HG03342 (cell line): ENCODE results near the gene ATP6V0E1.

Source experiments
- ATAC-seq: cut with Tn5 transposase; IDR thresholded peaks from one replicate; pipeline ENCODE4 v1.9.1; 2021; ENCODE audit warnings: mild to moderate bottlenecking, moderate library complexity; ENCODE audit not compliant: unreplicated experiment

ATP6V0E1 gene

DNA sequence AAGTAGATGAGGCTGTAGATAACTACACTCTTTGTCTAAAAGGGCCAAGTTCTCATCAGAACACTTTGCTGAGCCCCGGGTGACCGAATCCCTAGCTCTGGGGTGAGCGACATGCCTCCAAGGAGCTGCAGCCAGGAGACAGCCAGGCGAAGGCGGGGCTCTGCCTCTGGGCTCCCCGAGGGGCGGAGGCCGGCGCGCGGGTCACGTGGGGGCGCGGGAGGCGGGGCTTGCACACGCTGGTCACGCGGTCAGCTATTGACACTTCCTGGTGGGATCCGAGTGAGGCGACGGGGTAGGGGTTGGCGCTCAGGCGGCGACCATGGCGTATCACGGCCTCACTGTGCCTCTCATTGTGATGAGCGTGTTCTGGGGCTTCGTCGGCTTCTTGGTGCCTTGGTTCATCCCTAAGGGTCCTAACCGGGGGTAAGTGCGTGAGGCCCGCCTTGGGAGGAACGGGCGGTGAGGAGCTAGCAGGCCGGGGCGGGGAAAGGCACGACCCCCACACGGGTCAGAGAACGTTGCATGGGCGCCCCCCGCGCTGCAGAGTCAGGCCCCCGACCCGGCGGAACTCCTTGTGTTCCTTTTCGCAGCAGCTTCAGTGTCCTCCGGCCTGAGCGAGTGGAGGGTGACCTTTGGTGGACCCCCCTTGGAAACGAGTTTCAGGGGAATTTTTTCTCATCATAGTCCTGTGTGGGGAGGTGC lies at the start of gene ATP6V0E1:
Gene ATP6V0E1, plus strand, starts transcription at position 230 of the 702 bp plus-strand sequence. Its CDS starts 90 bp downstream, at position 320.
- peak; percentile 94 for ATAC-seq

DNA sequence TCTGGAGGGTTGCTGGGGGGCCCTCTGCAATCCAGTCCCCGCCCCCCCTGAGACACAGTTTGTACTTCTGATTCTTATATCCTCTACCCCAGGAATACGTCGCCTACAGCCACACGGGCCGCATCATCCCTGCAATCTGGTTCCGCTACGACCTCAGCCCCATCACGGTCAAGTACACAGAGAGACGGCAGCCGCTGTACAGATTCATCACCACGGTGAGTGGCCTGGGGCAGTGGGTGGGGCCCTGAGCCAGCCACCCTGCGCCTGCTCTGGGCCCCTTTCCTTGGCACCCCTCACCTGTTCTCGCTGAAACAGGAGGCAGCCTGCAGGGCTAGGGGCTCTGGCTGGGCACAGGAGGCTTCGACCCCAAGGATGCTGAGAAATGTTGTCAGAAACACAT lies 48.5 kb upstream of the ATP6V0E1 start:
- ATAC-seq: no peak

DNA sequence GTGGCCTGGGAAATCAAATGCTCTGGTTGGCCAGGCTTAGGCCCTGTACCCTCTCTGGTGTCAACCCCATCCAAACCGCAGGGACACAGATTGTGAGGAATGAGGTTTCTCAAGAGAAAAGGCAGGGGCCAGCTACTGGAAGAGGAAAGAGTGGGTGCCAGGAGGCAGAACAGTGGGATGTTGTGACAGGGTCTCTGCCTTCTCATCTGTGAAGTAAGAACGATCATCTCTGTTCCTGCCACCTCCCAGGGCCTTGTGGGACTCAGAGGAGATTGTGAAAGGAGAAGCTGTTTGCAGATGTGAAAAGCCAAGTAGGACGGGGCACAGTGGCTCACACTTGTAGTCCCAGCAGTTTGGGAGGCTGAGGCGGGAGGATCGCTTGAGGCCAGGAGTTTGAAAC lies 47.2 kb upstream of the ATP6V0E1 start:
- ATAC-seq: no peak

DNA sequence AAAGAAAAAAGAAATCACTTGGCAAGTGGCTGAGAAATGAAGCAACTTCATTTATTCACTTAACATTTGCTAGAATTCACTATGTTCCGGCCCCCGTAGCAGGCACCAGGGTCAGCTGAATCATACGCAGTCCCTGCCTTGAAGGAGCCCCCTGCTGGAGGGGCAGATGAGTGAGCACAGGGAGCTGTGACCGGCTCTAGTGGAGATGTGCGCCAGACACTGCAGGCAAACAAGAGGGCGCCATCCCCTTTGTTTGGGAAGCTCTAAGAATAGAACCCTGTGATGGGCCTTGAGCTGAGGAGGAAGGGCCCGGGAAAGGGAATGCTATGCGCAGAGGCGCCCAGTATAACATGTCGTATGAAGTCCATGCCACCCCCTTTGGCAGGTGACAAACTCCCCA lies 44.5 kb upstream of the ATP6V0E1 start:
- ATAC-seq: no peak

GRCh38 chr5:172939611-172940267 lies 43.8 kb upstream of the ATP6V0E1 start:
- no peak for ATAC-seq

DNA sequence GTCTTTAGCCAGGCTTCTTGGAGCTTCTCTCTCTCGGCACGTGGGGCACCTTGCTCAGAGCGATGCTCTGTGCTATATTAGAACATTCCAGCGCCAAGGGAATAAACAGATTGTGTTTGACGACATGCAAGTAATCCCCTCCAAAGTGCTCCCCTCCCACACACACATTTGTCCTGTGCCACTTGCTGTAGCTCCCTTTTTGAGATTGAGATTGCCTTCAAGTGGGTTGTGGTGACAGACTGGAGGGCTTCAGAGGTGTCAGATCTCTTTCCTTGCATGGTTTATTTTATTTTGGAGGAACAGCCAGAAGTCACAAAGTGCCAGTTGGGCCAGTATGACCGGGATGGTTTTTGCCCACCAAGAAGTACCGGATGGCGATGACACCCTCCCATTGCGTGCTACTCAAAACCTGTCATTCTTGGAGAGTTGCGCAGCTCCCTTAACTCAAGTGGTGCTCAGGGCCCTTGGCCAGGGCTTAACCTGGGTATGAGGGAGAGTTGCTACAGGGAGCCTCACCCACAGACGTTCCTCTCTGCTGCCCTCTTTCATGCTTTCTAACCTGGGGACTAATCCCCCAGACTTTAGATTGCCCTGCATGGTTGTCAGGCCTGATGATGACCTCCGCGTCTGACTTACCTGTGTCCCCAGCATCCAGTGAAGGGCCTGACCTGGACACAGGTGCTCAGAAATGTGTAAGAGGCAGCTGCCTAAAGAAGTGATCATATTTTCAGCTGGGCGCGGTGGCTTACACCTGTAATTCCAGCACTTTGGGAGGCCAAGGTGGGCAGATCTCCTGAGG lies 43.1 kb upstream of the ATP6V0E1 start:
- ATAC-seq: no peak

DNA sequence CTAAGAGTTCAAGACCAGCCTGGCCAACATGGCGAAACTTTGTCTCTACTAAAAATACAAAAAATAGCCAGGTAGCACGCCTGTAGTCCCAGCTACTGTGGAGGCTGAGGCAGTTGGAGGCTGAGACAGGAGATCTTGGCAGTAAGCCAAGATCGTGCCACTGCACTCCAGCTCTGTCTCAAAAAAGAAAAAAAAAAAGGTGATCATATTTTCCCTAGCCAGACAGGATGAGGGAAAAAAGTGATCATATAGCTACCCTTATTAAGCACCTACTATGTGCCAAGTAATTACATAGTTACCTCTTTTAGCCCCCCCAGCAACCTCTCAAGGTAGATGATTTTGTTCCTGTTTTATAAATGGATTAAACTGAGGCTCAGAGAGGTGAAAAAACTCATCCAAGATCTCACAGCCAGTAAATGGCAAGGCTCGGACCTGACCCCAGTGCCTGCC lies 42.5 kb upstream of the ATP6V0E1 start:
- no peak for ATAC-seq

- ATAC-seq: no peak
Observed at GRCh38 chr5:172942556-172942955, 41.0 kb upstream of the ATP6V0E1 start.

GRCh38 chr5:172943283-172943841 lies 40.2 kb upstream of the ATP6V0E1 start:
- no peak for ATAC-seq

DNA sequence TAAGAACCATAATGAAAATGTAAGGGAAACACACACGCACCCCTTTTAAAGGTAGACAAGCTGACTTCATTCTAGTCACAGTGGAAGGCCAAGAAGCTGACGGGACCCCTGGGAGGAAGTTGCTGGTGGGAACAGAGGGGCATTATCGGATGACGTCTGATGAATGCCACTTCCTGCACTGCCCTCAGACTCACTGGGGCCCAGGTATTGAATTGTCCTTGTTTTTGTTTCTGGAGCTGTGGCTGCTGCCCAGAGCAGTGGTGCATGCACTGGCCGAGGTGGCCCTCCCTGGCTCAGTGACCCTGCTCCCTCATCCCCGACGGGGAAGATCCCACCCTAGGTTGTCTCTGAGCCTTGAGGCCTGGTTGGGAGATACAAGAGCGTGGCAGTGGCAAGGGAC lies 39.7 kb upstream of the ATP6V0E1 start:
- no peak for ATAC-seq

DNA sequence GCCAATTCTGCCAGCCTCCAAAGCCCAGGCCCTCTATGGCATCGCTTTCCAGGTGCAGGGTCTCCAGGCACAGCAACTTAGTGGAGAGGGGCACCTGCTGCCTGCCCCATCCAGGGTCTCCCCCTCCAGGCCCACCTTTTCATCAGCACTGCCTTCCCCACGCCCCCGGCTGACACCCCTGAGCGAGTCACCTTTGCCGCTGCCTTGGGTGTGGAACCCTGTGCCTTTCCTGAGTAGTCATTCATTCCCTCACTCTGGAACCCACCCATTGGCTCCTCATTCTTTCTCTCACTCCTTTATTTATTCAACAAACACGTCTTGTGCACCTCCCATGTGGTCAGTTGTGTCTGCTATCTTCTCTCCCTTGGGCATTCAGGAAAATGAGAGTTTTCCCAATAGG lies 38.8 kb upstream of the ATP6V0E1 start:
- no peak for ATAC-seq

- ATAC-seq: no peak
Observed at GRCh38 chr5:172945151-172945550, 38.4 kb upstream of the ATP6V0E1 start.

GRCh38 chr5:172946146-172946545 lies 37.4 kb upstream of the ATP6V0E1 start:
- ATAC-seq: no peak

- no peak for ATAC-seq
Observed at GRCh38 chr5:172949426-172949825, 34.1 kb upstream of the ATP6V0E1 start.

GRCh38 chr5:172950176-172950965 lies 33.2 kb upstream of the ATP6V0E1 start:
- no peak for ATAC-seq

- no peak for ATAC-seq
Observed at GRCh38 chr5:172951371-172952033, 32.1 kb upstream of the ATP6V0E1 start.

- no peak for ATAC-seq
Observed at GRCh38 chr5:172952034-172952511, 31.5 kb upstream of the ATP6V0E1 start.

GRCh38 chr5:172953776-172954675 lies 29.5 kb upstream of the ATP6V0E1 start:
- no peak for ATAC-seq

DNA sequence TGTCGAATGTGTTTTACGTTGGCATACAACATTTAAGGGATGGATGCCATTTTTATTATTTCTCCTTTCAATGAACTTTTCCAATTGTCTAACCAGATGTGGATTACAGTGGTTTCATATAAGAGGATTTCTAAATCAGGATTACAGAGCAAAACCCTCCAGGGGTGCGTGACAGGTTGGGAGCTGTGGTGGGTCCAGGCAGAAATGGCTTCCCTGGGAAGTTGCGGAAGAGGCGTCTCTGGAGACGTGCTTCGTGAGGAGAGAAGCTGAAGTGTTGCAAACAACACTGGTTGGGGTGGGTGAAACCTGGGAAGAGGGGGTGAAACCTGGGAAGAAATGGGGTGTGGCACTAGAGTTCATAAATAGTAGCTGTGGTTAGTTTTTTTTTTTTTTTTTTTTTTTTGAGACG lies 28.8 kb upstream of the ATP6V0E1 start:
- no peak for ATAC-seq
